CD4-positive, alpha-beta T cell treated with Interferon gamma for 1 hour (primary cell): ENCODE results near the gene ICAM2.

Experiments used
- DNase-seq: peaks from one replicate; pipeline ENCODE4 v3.0.0-alpha.2; 2020

The ICAM2 gene

GRCh38 chr17:64020056-64020766, at the start of gene ICAM2:
ICAM2 (minus strand) TSS chr17:64020633; CDS start chr17:64006691, 13,942 bp downstream.
- peak; percentile 96 for DNase-seq

- DNase-seq: no peak
These were observed 49.8 kb upstream of the ICAM2 start for GRCh38 chr17:64070213-64070612.

GRCh38 chr17:64069143-64069542, 48.7 kb upstream of the ICAM2 start:
- DNase-seq: no peak

GRCh38 chr17:64067657-64068056, 47.2 kb upstream of the ICAM2 start:
- DNase-seq: no peak

GRCh38 chr17:64066716-64067115, 46.3 kb upstream of the ICAM2 start:
- DNase-seq: peak; percentile 31

- DNase-seq: no peak
These were observed 44.7 kb upstream of the ICAM2 start for GRCh38 chr17:64065161-64065560.

GRCh38 chr17:64064331-64064730, 43.9 kb upstream of the ICAM2 start:
- DNase-seq: no peak

GRCh38 chr17:64063766-64064224, 43.4 kb upstream of the ICAM2 start:
- DNase-seq: peak; percentile 58

- peak; percentile 55 for DNase-seq
These were observed 42.7 kb upstream of the ICAM2 start for GRCh38 chr17:64063088-64063487.

DNA sequence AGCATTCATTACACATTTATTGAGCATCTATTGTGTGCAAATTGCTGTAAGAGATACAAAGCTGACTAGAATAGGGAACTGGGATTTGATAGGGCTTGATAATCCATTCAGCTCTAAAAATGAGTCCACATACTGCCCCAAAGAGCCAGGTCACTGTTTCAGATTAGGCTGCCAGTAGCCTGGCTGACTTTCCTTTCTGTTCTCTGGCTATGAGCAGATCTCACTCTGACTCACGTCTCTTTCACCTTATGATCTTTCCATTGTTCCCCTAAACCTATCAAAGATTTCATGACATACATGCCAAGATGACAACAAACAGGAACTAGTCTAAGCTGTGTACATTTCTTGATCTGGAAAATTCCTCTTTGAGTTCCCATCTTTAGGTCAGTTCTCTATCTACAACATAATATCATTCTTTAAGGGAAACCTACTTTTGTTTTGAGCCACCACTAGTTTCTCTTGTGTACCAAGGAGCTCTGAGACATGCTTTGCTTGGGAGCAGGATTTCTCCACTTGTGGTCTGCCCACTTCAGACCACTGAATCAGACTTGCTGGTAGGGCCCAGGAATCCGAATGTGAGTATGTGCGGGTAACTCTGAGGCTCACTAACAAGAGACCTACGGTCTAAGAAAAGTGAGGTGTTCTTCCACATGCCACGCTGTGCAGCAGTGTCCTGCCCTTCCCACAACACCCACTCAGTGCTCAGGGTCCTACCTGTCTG, 40.9 kb upstream of the ICAM2 start:
- no peak for DNase-seq

DNA sequence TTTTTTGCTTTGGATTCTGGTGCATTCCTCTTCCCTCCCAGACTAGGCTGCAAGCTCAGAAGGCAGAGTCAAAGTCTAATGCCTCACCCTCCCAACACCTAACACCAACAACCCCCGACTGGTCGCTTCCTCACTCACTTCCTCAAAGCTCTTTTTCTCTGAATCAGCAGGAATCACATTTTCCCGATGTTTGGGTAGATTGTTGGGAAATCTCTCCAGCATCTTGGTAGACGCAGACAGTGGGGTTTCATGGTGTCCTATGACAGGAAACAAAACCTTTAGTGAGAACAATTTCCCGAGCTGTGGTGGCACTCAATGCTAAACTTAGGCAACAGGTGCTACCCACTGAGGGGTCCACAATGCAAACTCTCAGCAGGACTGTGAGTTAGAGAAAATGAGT, 39.9 kb upstream of the ICAM2 start:
- DNase-seq: no peak

DNA sequence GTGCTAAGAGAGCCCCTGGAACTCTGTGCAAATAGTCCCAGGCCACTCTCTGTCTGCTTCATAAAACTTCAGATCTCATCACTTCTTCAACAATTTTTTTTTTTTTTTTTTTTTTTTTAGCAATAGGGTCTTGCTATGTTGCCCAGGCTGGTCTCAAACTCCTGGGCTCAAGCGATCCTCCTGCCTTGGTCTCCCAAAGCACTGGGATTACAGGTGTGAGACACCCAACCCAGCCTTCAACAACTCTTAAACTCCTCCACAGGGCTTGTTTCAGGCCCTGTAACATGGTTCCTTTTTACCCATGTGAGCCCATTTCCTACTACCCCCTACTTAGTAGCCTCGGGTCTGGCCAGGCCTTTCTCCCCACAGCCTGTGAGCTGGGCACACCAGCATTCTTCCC, 39.3 kb upstream of the ICAM2 start:
- no peak for DNase-seq

DNA sequence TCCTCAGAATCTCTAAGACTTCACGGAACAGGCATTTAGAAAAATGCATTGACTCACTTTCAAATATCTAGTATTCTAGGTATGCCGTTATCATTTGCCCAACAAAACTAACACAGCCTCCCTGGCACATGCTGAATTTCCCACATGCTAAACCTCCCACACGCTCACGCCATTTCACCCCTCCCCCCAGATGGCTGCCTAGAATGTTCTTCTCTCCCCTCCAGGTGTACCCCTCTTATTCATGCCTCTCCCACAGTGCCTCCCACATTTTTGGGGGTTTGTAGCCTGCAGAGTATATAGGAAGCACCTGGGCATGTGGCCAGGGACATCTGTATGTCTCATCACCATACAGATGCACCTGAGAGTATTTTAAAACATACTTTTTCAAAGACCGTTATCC, 38.2 kb upstream of the ICAM2 start:
- DNase-seq: no peak

DNA sequence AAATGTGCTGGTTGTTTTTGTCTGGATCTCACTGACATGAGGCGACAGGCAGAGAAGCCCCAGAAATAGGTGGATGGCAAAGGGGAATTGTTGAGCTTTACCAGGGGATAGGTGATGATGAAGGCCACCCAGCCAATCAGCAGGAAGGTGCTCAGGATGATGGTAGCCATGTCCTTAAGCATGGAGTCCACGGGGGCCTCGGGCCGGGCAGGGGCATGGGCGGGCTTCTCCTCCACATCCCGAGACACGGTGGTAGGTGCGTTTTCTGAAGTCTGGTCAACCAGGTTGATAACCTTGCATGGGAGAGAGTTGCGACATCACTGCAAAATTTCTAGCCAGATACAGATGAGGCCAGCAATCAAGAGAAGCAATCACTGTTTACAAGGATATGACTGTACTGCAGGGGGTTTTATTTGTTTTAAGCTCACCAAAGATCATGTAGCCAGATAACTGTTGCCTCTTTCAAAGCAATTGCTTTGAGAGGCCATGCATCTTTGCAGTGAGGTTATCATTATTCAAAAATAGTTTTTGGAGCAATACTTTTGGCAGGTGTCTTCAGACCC, 37.3 kb upstream of the ICAM2 start:
- no peak for DNase-seq

DNA sequence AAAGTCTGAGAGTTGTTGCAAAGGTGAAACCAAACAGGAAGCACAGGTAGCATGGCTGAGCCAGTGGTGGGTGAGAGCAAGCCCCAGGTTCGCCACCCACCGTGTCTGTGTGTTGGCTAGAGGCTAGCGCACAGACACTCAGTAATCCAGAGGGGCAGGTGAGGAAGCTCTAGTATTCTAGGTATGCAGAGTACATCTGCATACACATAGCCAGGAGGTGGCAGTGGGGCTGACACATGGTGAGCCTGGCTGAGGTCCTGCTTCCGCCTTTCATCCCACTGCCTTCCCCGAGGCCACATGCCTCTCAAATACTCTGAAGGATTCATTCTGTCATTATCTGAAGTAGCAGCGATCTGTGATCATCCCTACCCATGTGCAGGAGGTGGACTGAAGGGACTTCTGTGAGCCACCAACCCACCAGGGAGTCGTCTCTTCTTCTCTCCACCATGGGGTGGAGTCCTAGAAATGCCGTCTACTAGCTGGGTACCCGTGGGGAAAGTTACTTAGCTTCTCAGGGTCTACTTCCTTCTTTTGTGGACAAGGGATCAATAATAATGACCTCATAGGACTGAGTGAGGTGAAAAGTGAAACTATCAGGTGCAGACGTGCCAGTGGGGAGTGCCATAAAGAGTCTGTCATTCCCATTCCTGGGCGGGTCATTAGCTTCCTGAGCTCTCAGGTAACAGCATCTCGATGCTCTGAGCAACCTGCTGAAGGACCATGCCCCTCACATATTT, 36.0 kb upstream of the ICAM2 start:
- no peak for DNase-seq

DNA sequence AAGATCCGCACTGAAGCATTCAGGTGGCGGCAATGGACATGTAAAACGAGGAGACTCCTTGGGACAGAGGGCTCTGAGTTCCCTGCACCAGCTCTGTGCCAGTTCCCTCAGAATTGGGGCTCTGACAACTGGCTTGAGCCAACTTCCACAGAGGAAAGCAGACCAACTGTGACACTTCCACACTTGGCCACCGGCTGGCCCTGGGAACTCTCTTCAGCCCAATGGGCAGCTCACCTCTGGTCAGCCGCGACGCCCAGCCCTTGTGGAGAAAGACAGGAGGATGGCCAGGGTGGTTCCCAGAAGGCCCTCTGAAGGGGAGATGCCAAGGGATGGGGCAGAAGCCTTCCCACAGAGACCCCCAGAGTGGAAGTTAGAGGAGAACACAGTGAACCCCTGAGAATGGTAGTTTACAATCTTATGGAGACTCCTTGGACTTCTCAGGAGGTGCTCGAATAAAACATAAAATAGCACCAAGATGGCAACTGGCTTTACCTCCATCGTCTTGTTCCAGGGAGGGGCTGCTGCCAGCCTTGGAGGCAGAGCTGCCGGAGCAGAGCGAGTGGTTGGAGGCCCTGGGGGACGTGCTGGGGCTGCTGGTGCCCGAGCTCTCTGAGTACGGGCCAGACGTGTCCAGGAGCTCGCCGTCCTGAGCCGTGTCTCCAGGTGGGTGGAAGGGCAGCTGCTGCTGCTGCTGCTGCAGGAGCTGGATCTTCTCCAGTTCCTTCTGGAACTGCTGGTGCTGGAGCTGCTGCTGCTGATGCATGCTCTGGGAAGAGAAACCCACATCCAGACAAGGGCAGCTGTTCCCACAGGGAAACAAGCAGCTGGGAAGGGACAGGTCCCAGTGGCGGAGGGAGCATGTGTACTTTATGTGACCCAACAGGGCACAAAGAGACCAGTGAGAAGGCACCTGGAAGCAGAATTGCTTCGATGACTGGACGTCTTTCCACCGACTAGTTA, 35.0 kb upstream of the ICAM2 start:
- DNase-seq: no peak

DNA sequence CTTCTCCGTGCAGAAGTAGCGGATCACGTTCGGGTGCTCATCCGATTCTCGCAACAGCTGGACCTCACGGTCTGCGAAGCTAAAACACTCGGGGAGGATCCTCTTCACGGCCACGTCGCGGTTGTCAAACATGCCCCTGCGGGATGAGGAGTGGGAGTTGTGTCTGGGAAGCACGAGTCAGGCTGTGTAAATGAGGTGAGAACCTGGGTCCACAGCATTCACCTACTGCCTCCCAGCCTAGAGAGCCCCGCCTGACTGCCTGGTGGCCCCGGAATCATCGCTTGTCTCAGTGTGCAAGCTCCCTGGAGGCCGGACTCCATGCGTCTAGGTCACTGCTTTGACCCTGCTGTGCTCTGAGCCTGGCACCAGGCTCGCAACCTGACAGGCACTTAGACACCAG, 33.9 kb upstream of the ICAM2 start:
- DNase-seq: no peak

DNA sequence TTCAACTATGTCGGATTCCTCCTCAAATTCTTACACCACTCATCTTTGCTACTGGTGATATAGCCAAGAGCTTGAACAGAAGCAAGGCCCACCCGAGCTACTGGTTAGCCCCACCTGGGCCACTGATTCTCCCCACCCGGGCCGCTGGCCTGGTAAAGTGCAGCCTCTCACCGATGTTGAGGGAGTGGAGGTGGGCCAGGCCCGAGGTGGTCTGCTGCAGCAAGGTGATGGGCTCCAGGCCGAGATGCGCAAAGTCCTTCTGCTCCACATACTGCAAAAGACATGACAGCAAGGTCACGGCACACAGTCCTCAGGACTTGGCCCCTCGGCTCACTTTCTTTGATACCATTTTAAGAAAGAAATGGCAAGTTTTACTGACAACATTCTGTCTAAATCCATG, 32.7 kb upstream of the ICAM2 start:
- DNase-seq: no peak

DNA sequence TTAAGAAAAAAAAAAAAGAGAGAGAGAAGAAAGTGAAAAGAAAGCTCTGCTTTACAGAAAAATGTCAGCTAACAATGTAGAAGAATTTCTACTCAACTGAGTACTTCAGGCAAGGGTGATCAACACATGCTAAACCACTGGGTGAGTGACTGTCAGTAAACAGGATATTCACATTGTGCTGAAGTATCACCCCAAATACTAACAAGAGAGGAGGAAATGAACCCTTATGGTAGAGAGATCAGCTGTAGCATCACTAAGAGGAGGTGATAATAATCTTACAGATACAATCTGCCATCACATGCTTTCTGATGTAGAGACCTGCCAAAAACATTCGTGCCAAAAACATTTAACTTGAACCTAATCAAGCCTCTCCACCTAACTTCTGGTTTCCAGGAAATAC, 30.7 kb upstream of the ICAM2 start:
- no peak for DNase-seq

- no peak for DNase-seq
These were observed 28.4 kb upstream of the ICAM2 start for GRCh38 chr17:64048805-64049204.

GRCh38 chr17:64045176-64045575, 24.7 kb upstream of the ICAM2 start:
- no peak for DNase-seq
